GM12878 (cell line): ENCODE measurements around the gene MYOM1. TPM values are rescaled to one million over a fixed set of nuclear protein-coding genes. Genes with fewer than 3 reads are reported as not detected.

Source experiments
- CREM ChIP-seq: IDR thresholded peaks from 2 replicates; pipeline ENCODE4 v1.6.1; 2014; ENCODE audit warnings: antibody characterized with exemption, low read depth
- EED ChIP-seq: sonication (generic); IDR thresholded peaks from 2 replicates; pipeline ENCODE4 v1.6.1; 2016; ENCODE audit warnings: antibody characterized with exemption, low read depth
- IKZF1 ChIP-seq: fragments of 450-650 bp; conservative IDR thresholded peaks from 2 replicates; pipeline ENCODE4 v1.6.1; 2017; ENCODE audit warnings: antibody characterized with exemption, mild to moderate bottlenecking
- MEF2B ChIP-seq: fragments of 450-650 bp; IDR thresholded peaks from 2 replicates; pipeline ENCODE4 v1.6.1; 2018; ENCODE audit warnings: mild to moderate bottlenecking, moderate library complexity; ENCODE audit not compliant: partially characterized antibody, poor library complexity, severe bottlenecking
- POLR2AphosphoS5 ChIP-seq: IDR thresholded peaks from 2 replicates; pipeline ENCODE4 v1.6.1; 2011; ENCODE audit warnings: mild to moderate bottlenecking, low read length, inconsistent platforms
- RAD21 ChIP-seq: IDR thresholded peaks from 2 replicates; pipeline ENCODE4 v1.6.1; 2011; ENCODE audit warnings: mild to moderate bottlenecking, low read depth, low read length, moderate library complexity; ENCODE audit not compliant: insufficient read depth
- SMAD5 ChIP-seq: IDR thresholded peaks from 2 replicates; pipeline ENCODE4 v1.6.1; 2016; ENCODE audit warnings: antibody characterized with exemption, low read depth
- SP1 ChIP-seq: IDR thresholded peaks from one replicate; pipeline ENCODE4 v1.6.1; 2011; ENCODE audit warnings: low read depth, low read length
- SPI1 ChIP-seq: IDR thresholded peaks from 2 replicates; pipeline ENCODE4 v1.6.1; 2011; ENCODE audit warnings: low read depth, mild to moderate bottlenecking, low read length, moderate library complexity, borderline replicate concordance; ENCODE audit not compliant: insufficient read depth
- TARDBP ChIP-seq: IDR thresholded peaks from 2 replicates; pipeline ENCODE4 v1.6.1; 2016; ENCODE audit warnings: borderline replicate concordance
- polyA plus RNA-seq, 11 experiments: library from polyadenylated mRNA; depleted of rRNA in 4 of 11; unstranded in 6 of 11; stranded (reverse) in 5 of 11; fragments of >200 nt; fragmentation: Nextera tagmentation in 4 of 11; fragmentation: Illumina TruSeq in 1 of 11; extraction: Ambion mirVana in 4 of 11; extraction: Trizol in 1 of 11; gene quantifications; 1 replicate in 1 of 11; 2 replicates in 10 of 11; pipeline versions ENCODE4 v1.2.1 to v1.2.3, GENCODE V29; 2011 to 2016; ENCODE audit warnings: inconsistent platforms in 2 of 11, missing spikeins in 2 of 11, low read depth in 1 of 11
- total RNA-seq, 4 experiments: library from RNA; depleted of rRNA in 3 of 4; stranded (reverse); fragments of >200 nt in 3 of 4; fragmentation: Illumina TruSeq in 1 of 4; extraction: Trizol in 1 of 4; gene quantifications; 2 replicates each; pipeline versions ENCODE4 v1.2.1 to v1.2.3, GENCODE V29; 2013 to 2021
- TF ChIP-seq, protein P1 (sequence below): fragments of 450-650 bp; IDR thresholded peaks from 2 replicates; pipeline ENCODE4 v1.6.1; 2017; ENCODE audit warnings: mild to moderate bottlenecking, moderate library complexity
- TF ChIP-seq, protein P2 (sequence below): IDR thresholded peaks from 2 replicates; pipeline ENCODE4 v1.6.1; 2012; ENCODE audit warnings: low read length, inconsistent platforms

MYOM1 gene
- total and polyA plus RNA-seq, 10 of the 15 experiments (the other 5 are each of a cell fraction or from before 2014, with no cell fraction given): 0.06 to 1.0 (median 0.57) TPM

DNA sequence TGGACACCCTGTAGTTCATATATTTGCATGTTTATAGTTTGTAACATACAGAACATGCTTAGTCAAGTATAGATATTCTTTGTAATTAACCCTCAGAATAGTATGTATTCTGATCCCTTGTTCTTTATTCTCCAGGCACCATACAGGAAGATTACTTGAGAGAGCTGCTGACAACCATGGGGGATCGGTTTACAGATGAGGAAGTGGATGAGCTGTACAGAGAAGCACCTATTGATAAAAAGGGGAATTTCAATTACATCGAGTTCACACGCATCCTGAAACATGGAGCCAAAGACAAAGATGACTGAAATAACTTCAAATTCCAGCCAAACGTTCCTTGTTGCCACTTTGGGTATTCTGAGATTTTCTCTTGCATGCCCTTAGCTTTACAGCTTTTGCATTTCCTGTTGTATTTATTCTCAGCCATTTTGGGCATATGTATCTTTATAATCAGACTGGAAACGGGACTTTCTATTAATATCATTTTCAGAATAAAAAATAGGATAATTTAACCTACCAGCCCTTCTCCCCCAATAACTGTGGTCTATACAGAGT lies 35.9 kb upstream of the MYOM1 start (continued):
- TF ChIP-seq, protein P1, sequence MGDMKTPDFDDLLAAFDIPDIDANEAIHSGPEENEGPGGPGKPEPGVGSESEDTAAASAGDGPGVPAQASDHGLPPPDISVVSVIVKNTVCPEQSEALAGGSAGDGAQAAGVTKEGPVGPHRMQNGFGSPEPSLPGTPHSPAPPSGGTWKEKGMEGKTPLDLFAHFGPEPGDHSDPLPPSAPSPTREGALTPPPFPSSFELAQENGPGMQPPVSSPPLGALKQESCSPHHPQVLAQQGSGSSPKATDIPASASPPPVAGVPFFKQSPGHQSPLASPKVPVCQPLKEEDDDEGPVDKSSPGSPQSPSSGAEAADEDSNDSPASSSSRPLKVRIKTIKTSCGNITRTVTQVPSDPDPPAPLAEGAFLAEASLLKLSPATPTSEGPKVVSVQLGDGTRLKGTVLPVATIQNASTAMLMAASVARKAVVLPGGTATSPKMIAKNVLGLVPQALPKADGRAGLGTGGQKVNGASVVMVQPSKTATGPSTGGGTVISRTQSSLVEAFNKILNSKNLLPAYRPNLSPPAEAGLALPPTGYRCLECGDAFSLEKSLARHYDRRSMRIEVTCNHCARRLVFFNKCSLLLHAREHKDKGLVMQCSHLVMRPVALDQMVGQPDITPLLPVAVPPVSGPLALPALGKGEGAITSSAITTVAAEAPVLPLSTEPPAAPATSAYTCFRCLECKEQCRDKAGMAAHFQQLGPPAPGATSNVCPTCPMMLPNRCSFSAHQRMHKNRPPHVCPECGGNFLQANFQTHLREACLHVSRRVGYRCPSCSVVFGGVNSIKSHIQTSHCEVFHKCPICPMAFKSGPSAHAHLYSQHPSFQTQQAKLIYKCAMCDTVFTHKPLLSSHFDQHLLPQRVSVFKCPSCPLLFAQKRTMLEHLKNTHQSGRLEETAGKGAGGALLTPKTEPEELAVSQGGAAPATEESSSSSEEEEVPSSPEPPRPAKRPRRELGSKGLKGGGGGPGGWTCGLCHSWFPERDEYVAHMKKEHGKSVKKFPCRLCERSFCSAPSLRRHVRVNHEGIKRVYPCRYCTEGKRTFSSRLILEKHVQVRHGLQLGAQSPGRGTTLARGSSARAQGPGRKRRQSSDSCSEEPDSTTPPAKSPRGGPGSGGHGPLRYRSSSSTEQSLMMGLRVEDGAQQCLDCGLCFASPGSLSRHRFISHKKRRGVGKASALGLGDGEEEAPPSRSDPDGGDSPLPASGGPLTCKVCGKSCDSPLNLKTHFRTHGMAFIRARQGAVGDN: peak; percentile 27; the same call in 1 of the 2 replicates
- TF ChIP-seq EED: peak; percentile 23; the same call in 1 of the 2 replicates
- TF ChIP-seq MEF2B: peak; percentile 17
- no peak for TF ChIP-seq TARDBP
- no peak for TF ChIP-seq POLR2AphosphoS5
- TF ChIP-seq, protein P2, sequence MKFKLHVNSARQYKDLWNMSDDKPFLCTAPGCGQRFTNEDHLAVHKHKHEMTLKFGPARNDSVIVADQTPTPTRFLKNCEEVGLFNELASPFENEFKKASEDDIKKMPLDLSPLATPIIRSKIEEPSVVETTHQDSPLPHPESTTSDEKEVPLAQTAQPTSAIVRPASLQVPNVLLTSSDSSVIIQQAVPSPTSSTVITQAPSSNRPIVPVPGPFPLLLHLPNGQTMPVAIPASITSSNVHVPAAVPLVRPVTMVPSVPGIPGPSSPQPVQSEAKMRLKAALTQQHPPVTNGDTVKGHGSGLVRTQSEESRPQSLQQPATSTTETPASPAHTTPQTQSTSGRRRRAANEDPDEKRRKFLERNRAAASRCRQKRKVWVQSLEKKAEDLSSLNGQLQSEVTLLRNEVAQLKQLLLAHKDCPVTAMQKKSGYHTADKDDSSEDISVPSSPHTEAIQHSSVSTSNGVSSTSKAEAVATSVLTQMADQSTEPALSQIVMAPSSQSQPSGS: no peak
- TF ChIP-seq IKZF1: peak; percentile 44; the same call in 1 of the 2 replicates
- no peak for TF ChIP-seq CREM
- TF ChIP-seq SP1: no peak
- no peak for TF ChIP-seq SMAD5
- no peak for TF ChIP-seq RAD21
- TF ChIP-seq SPI1: peak; percentile 82
